ENCODE data around the gene CDC42BPB. TPM values are rescaled to one million over a fixed set of nuclear protein-coding genes. Genes with fewer than 3 reads are reported as not detected.

The CDC42BPB gene
- total and polyA plus RNA-seq, 2 of the 13 experiments (the other 11 are each of a cell fraction or from before 2014, with no cell fraction given) = 19.7 to 32.3 TPM

GRCh38 chr14:103087343-103087835 lies 30.0 kb upstream of the CDC42BPB start (continued):
- TF ChIP-seq KMT2B (CRISPR knock-in tag; IDR thresholded peaks at IDR 0.05) (no peak), FOXK2 (IDR thresholded peaks at IDR 0.05) (no peak), RFX1 (IDR thresholded peaks at IDR 0.05) (peak; percentile 73), NFKB2 (CRISPR knock-in tag; IDR thresholded peaks at IDR 0.05; ENCODE audit: borderline replicate concordance) (no peak), MIER2 (CRISPR knock-in tag; IDR thresholded peaks at IDR 0.05) (no peak), IRX3 (CRISPR knock-in tag; IDR thresholded peaks at IDR 0.05; ENCODE audit: borderline replicate concordance, low read depth) (no peak), ISL2 (CRISPR knock-in tag; IDR thresholded peaks at IDR 0.05) (no peak), TFDP2 (CRISPR knock-in tag; IDR thresholded peaks at IDR 0.05) (no peak), SKI (IDR thresholded peaks at IDR 0.05; ENCODE audit: partially characterized antibody) (no peak), ETV6 (CRISPR knock-in tag; conservative IDR thresholded peaks at IDR 0.05) (no peak), CREM (IDR thresholded peaks at IDR 0.05) (no peak), CREM (CRISPR knock-in tag; IDR thresholded peaks at IDR 0.05) (no peak), SNAI1 (CRISPR knock-in tag; IDR thresholded peaks at IDR 0.05; ENCODE audit: borderline replicate concordance) (no peak), GABPA (IDR thresholded peaks at IDR 0.05; ENCODE audit: low read depth, low read length) (no peak), GABPA (CRISPR knock-in tag; IDR thresholded peaks at IDR 0.05; ENCODE audit: low read depth) (no peak), RBM22 (optimal IDR thresholded peaks at IDR 0.05; ENCODE audit: low read length) (no peak), ZNF569 (CRISPR knock-in tag; IDR thresholded peaks at IDR 0.05; ENCODE audit: borderline replicate concordance) (no peak), ZNF713 (CRISPR knock-in tag; IDR thresholded peaks at IDR 0.05) (no peak), IRF1 (CRISPR knock-in tag; IDR thresholded peaks at IDR 0.05; ENCODE audit: low read depth) (no peak), NFAT5 (CRISPR knock-in tag; IDR thresholded peaks at IDR 0.05) (no peak), HOXA9 (CRISPR knock-in tag; IDR thresholded peaks at IDR 0.05; ENCODE audit: borderline replicate concordance) (no peak), WIZ (CRISPR knock-in tag; IDR thresholded peaks at IDR 0.05) (no peak), DNMT3B (CRISPR knock-in tag; conservative IDR thresholded peaks at IDR 0.05) (no peak), ZC3H13 (CRISPR knock-in tag; IDR thresholded peaks at IDR 0.05) (no peak), POLR2A (IDR thresholded peaks at IDR 0.05; ENCODE audit: insufficient read depth in 1 of 2, low read depth in 2 of 2, low read length in 2 of 2) (no peak), ZGPAT (CRISPR knock-in tag; IDR thresholded peaks at IDR 0.05) (no peak), BRD4 (CRISPR knock-in tag; IDR thresholded peaks at IDR 0.05) (0 out of 2 replicates have a peak, but pooled peaks have one; percentile 44)
